ENCODE measurements around the gene SUMO4.

GRCh38 chr6:149423964-149424440, 23.9 kb downstream of the SUMO4 start:
- TF ChIP-seq CTCF (IDR thresholded peaks at IDR 0.05) = no peak
- no peak for TF ChIP-seq EZH2 (IDR thresholded peaks at IDR 0.05)

All from neural progenitor cell (in vitro differentiated cells).